Endothelial cell of umbilical vein (primary cell): ENCODE data around the gene RNF19B. TPM values are rescaled to one million over a fixed set of nuclear protein-coding genes. Genes with fewer than 3 reads are reported as not detected.

Experiments used
- polyA plus RNA-seq, 4 experiments: library from polyadenylated mRNA; depleted of rRNA in 3 of 4; stranded (reverse) in 3 of 4; unstranded in 1 of 4; fragments of >200 nt; gene quantifications; 2 replicates each; pipeline versions ENCODE4 v1.2.1 to v1.2.3, GENCODE V29; 2011 to 2012; ENCODE audit warnings: missing spikeins in 1 of 4
- total RNA-seq: library from RNA; stranded (reverse); gene quantifications from 2 replicates; pipeline ENCODE4 v1.2.3, GENCODE V29; 2021

Gene RNF19B
- total and polyA plus RNA-seq, 2 donors (not counting 3 experiments of a cell fraction or from before 2014, with no cell fraction given), result 19.2 to 25.6 TPM

Other genes starting within 250 kb of the RNF19B start
- 130 and 144 TPM in 2 replicates for gene YARS1, start 147.5 kb downstream of the RNF19B start, total RNA-seq
- gene YARS1, start 147.5 kb downstream of the RNF19B start, polyA plus RNA-seq, result 31.5 and 38.2 TPM in 2 replicates
- 36.9 and 38.6 TPM in 2 replicates for gene S100PBP, start 147.2 kb downstream of the RNF19B start, total RNA-seq
- gene S100PBP, start 147.2 kb downstream of the RNF19B start, polyA plus RNA-seq, result 15.4 and 16.4 TPM in 2 replicates
- gene FNDC5, start 93.9 kb downstream of the RNF19B start, total RNA-seq, result 0.64 TPM in 1 of 2 replicates, not detected in the other
- gene FNDC5, start 93.9 kb downstream of the RNF19B start, polyA plus RNA-seq, result 0.14 and 0.49 TPM in 2 replicates
- not detected in 2 replicates for gene HPCA, start 78.3 kb downstream of the RNF19B start, total RNA-seq
- gene HPCA, start 78.3 kb downstream of the RNF19B start, polyA plus RNA-seq, result not detected in 2 replicates
- gene TMEM54, start 63.4 kb downstream of the RNF19B start, total RNA-seq, result 14.8 and 23.6 TPM in 2 replicates
- 77.2 and 89.7 TPM in 2 replicates for gene TMEM54, start 63.4 kb downstream of the RNF19B start, polyA plus RNA-seq
- 131 and 134 TPM in 2 replicates for gene AK2, start 72.1 kb upstream of the RNF19B start, total RNA-seq
- 71.4 and 107 TPM in 2 replicates for gene AK2, start 72.1 kb upstream of the RNF19B start, polyA plus RNA-seq
- 0.76 and 0.91 TPM in 2 replicates for gene AZIN2, start 116.3 kb upstream of the RNF19B start, total RNA-seq
- gene AZIN2, start 116.3 kb upstream of the RNF19B start, polyA plus RNA-seq, result 1.3 and 1.4 TPM in 2 replicates
- 8.3 and 8.6 TPM in 2 replicates for gene TRIM62, start 217.2 kb upstream of the RNF19B start, total RNA-seq
- 9.3 and 10.4 TPM in 2 replicates for gene TRIM62, start 217.2 kb upstream of the RNF19B start, polyA plus RNA-seq